Measurements from ENCODE around the gene DEGS2.

Gene DEGS2

GRCh38 chr14:100132161-100132902, 27.1 kb downstream of the DEGS2 start:
- DNase-seq (ENCODE audit: low spot score), result no peak

- no peak for DNase-seq (ENCODE audit: low spot score)
Observed at GRCh38 chr14:100131181-100131580, 28.3 kb downstream of the DEGS2 start.

- DNase-seq (ENCODE audit: low spot score), result no peak
Observed at GRCh38 chr14:100130521-100130920, 28.9 kb downstream of the DEGS2 start.

DNA sequence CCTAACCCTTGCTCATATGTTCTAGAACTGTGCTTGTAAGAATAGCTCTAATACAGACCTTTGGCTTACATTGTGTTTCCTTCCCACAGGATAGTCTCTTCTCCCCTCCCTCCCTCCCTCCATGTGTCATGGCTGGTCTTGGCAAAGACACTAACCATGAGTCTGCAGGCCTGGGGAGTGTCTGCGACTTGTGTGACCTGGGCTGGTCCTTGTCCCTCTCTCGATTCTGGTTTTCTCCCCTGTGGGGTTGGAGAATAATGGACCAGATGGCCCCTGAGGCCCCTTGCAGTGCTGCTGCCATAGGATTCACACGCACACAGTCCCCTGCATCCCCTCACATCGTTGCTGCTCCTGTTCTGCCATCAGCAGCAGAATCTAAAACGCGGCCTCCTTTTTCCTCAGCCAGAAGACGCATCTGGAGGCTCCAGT, 30.3 kb downstream of the DEGS2 start:
- DNase-seq (ENCODE audit: low spot score), result no peak

DNA sequence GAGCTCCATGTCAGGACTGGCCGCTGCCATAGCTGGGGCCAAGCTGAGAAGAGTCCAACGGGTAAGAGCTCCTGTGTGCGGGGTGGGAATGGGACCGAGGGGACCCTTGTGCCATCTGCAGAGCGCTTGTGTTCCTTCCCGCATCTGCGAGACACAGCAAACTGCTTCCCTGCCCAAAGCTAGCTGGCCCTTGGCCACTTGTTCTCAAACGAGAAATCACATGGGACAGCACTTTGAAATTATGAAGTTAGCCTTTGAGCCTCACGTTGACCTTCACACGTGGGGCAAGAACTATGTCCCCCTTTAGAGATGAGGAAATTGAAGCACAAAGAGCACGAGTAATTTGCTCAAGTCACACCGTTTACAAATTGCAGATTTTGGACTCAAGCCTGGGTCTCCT, 30.8 kb downstream of the DEGS2 start:
- no peak for DNase-seq (ENCODE audit: low spot score)

DNA sequence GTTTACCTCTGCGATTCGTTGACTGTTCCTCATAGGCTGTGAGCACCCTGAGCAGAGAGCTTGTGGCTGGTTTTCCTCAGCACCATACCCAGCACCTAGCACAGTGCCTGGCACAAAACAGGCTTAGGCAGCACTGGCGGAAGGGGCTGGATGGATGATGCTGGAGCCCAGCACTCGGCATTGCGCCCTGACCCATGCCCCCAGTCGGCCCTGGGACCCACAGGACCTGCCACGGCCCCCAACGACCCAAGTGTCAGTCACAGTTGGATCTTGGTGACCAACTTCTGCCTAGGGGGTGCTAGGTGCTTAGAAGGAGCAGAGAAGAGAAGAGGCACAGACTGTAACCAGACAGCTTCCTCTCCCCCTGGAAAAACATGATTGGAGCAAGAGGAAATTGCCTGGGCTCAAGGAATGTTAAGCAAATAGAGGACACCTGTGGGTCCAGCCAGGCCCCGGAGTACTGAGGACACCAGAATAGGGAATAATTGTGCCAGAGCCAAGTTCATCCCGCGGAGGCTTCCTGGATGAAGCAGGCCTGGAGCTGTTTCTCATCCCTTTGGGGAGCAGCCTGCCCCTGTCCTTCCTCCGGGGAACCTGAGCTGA, 31.5 kb downstream of the DEGS2 start:
- no peak for DNase-seq (ENCODE audit: low spot score)

GRCh38 chr14:100126401-100126800, 33.0 kb downstream of the DEGS2 start:
- DNase-seq (ENCODE audit: low spot score), result no peak

GRCh38 chr14:100124551-100125088, 34.8 kb downstream of the DEGS2 start:
- DNase-seq (ENCODE audit: low spot score), result no peak

DNA sequence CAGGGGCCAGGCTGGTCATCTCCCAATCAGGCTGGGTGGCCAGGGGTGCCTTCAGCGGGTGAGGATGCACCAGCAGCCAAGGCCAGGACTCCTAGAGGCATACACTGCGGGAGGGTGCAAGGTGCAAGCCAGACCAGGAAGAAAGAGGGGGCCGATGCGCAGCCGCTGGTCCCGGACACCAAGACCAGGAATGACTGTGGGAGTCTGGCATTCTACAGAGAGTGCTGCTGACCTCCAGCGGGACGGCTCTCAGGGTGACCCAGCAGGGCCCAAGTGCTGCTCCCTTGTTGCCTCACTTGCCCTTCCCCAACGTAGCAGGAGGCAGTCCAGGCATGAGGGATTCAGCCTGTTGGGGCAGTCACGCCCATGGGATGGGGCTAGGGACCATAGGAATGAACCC, 35.8 kb downstream of the DEGS2 start:
- DNase-seq (ENCODE audit: low spot score), result no peak

GRCh38 chr14:100122481-100123223, 36.8 kb downstream of the DEGS2 start:
- no peak for DNase-seq (ENCODE audit: low spot score)

DNA sequence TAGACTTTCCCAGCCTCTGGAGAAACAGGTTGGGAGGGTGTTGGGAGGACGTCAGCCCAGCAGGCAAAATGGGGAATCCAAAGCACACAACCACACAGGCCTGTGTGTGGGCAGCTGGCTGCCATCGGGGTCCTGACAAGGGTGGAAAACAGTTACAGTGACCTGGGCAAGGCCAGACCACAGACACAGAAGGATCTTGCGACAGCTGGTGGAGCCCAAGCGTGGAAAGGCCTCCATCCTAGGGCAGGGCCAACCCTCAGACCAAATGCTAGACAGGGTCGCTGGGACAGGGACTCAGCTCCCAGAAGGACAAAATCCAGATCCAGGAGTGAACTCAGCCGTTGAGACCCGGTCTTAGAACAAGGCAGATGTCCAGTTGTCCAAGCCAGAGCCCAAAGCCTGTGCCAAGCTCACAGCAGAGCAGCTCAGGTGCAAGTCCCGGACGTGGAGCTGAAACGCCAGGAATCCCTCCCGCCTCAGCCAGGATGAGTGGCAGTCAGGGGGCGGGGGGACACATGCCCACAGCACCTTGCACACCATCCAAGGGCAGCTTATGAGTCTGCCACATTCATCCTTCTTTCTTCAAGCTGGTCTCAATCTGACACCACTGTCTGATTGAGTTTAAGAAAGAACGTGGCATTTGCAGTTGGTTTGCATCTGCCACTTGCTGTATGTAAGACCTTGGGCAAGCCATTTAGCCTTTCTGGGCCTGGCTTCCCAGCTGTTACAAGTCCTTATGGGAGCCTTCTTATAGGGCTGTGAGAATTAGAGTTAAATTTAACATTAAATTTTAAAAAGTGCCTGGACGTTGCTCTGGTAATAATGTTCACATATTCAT, 37.6 kb downstream of the DEGS2 start:
- no peak for DNase-seq (ENCODE audit: low spot score)

DNA sequence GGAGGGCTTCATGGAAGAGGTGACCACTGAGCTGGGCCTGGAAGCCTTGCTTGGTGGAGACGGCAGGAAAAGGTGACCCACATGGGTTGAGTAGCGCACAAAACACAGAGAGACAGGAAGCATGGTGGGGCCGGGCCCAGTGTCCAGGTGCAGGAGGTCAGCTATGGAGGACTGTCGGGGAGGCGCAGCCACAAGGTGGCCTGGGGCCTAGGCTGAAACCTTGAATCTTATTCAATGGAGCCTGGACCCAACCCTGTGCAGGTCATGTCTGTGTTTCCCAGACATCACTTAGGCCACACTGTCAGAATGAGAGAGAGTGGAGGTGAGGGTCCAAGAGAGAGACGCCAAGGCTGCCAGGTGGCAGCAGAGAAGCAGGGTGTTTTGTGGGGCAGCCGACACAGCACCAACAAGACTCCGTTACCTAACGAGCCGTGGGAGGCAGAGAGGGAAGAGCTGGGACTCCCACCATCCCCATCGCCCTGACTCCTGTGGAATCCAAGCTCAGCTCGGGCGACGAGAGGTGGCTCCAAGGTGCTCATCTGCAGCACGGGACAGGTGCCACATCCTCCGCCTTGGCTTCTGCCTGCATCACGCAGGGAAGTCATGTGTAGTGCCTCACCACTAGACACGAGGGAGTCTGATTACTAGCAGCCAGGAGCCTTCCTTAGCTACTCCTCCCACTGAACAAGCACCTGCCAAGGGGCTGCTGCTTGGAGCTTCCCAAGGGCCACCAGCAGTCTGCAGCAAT, 38.7 kb downstream of the DEGS2 start:
- DNase-seq (ENCODE audit: low spot score), result no peak

DNA sequence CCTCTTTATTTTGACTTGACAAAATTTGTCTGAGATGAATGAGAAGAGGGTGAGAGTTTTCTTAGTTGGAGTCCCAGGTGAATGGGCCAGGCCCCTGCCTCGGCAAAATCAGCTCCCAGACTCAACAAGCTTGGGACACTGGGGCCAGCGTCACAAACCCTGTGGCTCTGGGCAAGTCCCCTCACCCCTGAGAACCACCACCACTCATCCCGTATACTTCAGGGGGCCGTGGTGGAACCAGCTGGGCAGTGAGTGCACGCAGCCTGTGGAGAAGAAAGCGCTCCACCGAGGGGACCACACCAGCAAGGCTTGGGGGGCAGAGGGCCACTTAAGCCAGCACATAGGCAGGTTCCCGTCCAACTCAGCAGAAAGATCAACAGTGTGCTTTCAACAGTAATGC, 40.2 kb downstream of the DEGS2 start:
- DNase-seq (ENCODE audit: low spot score), result no peak

- DNase-seq (ENCODE audit: low spot score), result no peak
Observed at GRCh38 chr14:100118396-100119011, 40.9 kb downstream of the DEGS2 start.

DNA sequence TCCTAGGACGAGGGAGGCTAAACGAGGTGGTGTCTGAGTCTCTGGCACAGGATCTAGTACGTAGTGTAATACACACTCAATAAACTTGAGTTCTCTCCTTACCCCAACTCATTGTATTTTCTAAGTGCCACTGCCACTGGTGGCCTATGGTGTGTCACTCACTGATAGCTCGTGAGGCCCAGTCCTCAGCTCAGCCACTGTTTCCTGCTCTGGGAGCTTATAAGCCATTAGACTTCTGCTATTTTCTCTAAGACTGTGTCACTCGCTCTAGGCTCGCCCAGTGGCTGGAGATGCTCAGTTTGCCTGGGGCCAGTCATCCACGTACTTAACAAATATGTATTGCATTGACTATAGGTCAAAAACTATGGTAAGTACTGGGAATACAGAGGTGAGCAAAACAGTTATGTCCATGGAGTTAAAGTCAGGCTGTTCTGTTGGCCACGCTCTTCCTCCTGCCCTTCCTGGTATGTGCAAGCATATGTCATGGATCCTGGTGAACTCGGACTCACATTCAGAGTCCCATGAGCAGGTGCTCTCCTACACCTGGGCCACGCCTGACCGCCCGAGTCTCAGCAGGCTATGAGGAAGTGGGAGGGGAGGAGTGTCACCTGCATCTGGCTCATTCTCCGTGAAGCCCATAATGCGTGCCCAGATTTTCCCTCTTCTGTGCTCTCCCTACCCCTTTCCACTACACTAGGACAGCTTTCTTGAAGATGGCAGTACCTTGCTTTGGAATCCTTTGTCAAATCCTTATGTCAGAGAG, 41.6 kb downstream of the DEGS2 start:
- DNase-seq (ENCODE audit: low spot score), result no peak

DNA sequence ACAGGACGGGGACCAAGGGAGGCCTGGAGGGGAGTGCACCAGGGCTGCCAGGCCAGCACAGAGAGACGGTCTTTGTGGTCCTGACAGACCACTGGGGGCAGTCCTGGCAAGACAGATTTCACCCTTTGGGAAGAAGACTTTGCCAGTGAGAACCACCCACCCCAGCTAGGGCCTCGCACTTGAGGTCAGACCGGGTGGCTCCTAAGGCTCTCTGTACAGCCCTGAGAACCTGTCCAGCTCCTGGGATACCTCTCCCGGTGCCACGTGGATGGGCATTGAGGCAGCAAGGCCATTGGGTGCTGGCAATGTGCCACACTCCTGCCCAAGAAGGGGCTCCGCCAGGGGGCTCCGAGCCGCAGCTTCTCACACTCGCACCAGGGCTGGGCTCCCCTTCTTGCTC, 42.4 kb downstream of the DEGS2 start:
- DNase-seq (ENCODE audit: low spot score), result no peak

- no peak for DNase-seq (ENCODE audit: low spot score)
Observed at GRCh38 chr14:100116134-100116533, 43.3 kb downstream of the DEGS2 start.

GRCh38 chr14:100115726-100116125, 43.7 kb downstream of the DEGS2 start:
- peak; percentile 98 for DNase-seq (ENCODE audit: low spot score)

GRCh38 chr14:100115236-100115635, 44.2 kb downstream of the DEGS2 start:
- DNase-seq (ENCODE audit: low spot score), result no peak

All from pons (tissue), 1 donor.